Measurements from ENCODE around the gene ZNF705A.
"Not testable (repeated sequence)": the region's sequence is repeated elsewhere in the genome, so short reads cannot be mapped to it uniquely, and the experiment has no call there.

ZNF705A gene

DNA sequence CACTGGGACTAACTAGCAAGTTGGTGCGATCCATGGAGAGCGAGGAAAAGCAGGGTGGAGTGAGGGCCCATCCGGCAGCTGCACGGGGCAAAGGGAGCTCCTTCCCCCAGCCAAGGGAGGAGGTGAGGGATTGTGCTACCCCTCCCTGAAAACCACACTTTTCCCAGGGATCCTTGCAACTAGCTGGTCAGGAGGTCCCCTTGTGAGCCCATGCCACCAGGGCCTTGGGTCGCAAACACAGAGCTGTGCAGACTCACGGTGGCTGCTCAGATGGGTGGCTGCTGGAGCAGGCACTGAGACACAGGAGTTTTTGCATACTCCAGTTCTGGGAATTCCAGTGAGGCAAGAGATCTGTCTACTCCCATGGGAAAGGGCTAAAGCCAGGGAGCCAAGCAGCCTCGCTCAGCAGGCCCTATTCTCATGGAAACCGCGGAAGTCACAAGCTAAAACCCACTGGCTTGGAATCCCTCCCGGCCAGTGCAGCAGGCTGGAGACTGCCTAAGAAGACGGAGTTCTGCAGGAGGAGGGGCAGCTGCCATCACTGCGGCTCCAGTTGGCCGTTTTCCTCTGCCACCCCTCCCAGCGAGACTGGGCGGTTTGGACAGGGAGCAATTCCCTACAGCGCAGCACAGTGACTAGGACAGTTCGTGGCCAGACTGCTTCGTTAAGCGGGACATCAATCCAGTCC, 10.9 kb upstream of the ZNF705A start:
- peak overlapping the region; percentile 55 for H3K4me3 ChIP-seq (ENCODE audit: low read length)

DNA sequence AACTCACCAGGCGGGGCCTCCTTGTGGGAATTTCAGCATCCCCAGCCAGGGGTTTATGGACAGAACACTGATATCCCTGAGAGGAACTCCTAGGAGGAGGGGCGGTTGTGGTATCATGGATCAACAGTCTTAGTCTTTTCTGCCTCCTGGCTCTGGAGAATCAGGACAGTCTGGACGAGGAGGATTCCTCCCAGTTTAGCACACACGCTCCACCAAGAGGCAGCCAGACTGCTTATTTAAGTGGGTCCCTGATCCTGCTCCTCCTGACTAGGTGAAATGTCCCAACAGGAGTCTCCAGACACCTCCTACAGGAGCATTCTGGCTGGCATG, 10.4 kb upstream of the ZNF705A start:
- H3K4me1 ChIP-seq (ENCODE audit: control insufficient read depth, insufficient read depth, low read length): peaks cover 15% of the 10 kb centered on the region
- peaks cover 2% of the 10 kb centered on the region for H3K27me3 ChIP-seq (replicated peaks; ENCODE audit: control insufficient read depth, insufficient read depth, low read length)
- DNase-seq (ENCODE audit: low read depth): no peak
- no peaks in the 10 kb centered on the region for H3K9me3 ChIP-seq (ENCODE audit: control insufficient read depth, low read length)
- no peaks in the 10 kb centered on the region for H3K36me3 ChIP-seq (ENCODE audit: control insufficient read depth, insufficient read depth, low read length, severe bottlenecking)
- H3K4me3 ChIP-seq (ENCODE audit: low read length): peak overlapping the region; percentile 55
- H3K9ac ChIP-seq (ENCODE audit: low read length): peak overlapping the region; percentile 6

More for the DNA sequence above, 10.9 kb upstream of the ZNF705A start:
- Histone ChIP-seq H3K9ac (ENCODE audit: low read length) (peak overlapping the region; percentile 18), H3K36me3 (ENCODE audit: control insufficient read depth, insufficient read depth, low read length, severe bottlenecking) (no peaks in the 10 kb centered on the region), H3K9me3 (ENCODE audit: control insufficient read depth, low read length) (no peaks in the 10 kb centered on the region), H3K27me3 (replicated peaks; ENCODE audit: control insufficient read depth, insufficient read depth, low read length) (no peaks in the 10 kb centered on the region), H3K4me1 (ENCODE audit: control insufficient read depth, insufficient read depth, low read length) (peaks cover 15% of the 10 kb centered on the region)
- DNase-seq (ENCODE audit: low read depth): peak; percentile 21

DNA sequence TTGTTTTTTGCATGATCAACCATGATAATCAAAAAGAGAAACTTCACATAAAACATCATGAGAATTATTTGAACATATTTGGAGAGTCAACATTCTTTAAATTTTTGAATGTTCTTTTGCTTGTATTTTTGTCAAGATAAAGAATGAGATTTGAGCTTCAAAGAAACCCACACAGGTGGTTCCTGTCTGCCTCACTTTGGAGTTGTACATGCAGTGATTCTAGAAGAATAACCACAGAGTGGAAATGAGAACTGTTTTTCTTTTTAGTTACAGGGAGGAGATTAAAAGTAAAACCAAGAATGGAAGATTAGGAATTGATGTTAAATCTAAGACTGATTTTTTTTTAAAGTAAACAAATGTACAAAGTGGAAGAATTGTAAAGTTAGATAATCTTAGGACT, 2.3 kb upstream of the ZNF705A start:
- Histone ChIP-seq H3K9ac (ENCODE audit: low read length) (no peak overlapping the region), H3K4me1 (ENCODE audit: control insufficient read depth, insufficient read depth, low read length) (peaks cover 5% of the 10 kb centered on the region), H3K9me3 (ENCODE audit: control insufficient read depth, low read length) (no peaks in the 10 kb centered on the region), H3K27me3 (replicated peaks; ENCODE audit: control insufficient read depth, insufficient read depth, low read length) (peaks cover 2% of the 10 kb centered on the region), H3K4me3 (ENCODE audit: low read length) (no peak overlapping the region), H3K36me3 (ENCODE audit: control insufficient read depth, insufficient read depth, low read length, severe bottlenecking) (no peaks in the 10 kb centered on the region)
- no peak for DNase-seq (ENCODE audit: low read depth)

DNA sequence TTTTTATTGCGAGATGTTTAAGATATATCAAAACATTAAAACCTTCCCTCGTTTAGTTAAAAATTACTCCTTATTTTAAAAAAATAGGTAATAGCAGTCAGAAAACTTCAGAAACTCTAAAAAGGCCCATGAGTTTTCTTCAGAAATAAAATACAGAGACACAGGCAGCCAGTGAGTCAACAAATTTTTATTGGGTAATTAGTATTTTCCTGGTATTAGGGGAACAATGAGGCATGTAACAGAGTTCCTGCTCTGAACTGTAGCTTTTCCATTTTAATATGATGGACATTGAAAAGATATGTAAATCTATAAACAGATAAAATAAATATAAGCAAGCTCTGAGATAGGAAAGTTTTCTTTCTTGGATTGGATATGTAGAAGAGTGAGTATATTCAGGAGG, 399 bp upstream of the ZNF705A start:
- no peaks in the 10 kb centered on the region for H3K36me3 ChIP-seq (ENCODE audit: control insufficient read depth, insufficient read depth, low read length, severe bottlenecking)
- no peak overlapping the region for H3K9ac ChIP-seq (ENCODE audit: low read length)
- no peaks in the 10 kb centered on the region for H3K27me3 ChIP-seq (replicated peaks; ENCODE audit: control insufficient read depth, insufficient read depth, low read length)
- peaks cover 5% of the 10 kb centered on the region for H3K4me1 ChIP-seq (ENCODE audit: control insufficient read depth, insufficient read depth, low read length)
- H3K9me3 ChIP-seq (ENCODE audit: control insufficient read depth, low read length): no peaks in the 10 kb centered on the region
- no peak overlapping the region for H3K4me3 ChIP-seq (ENCODE audit: low read length)
- no peak for DNase-seq (ENCODE audit: low read depth)

DNA sequence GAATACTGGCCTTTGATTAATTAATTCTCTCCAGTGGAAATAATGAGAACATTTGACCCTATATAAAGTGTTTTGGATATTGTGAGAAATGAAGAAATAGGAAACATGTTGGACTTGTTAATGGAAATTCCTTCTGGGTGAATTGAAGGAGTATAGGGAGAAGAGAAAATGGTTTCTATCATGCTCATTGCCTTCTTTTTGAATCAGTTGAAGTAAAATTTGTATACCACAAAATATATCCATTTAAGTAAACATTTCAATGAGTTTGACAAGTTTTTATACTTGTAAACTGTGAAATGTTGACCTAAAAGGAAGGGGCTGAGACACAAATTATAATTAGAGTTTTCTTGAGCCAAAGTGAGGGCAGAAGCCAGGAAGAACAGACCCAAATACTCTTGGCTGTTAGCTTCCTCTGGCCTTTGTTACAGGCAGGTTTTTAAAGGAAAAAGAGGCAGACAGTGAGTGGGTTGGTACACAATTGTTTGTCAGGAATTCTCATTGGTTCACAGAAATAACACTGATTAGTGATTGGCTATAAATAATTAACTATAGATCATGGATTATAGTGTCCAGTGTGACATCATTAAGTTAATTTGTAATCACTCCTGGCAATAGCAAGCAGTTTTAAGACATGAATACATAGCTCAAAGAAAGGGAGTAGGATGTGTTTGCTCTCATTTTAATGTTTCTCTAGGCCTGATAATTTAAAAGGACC, 826 bp downstream of the ZNF705A start:
- H3K36me3 ChIP-seq (ENCODE audit: control insufficient read depth, insufficient read depth, low read length, severe bottlenecking): no peaks in the 10 kb centered on the region
- H3K9me3 ChIP-seq (ENCODE audit: control insufficient read depth, low read length): no peaks in the 10 kb centered on the region
- H3K9ac ChIP-seq (ENCODE audit: low read length): no peak overlapping the region
- H3K27me3 ChIP-seq (replicated peaks; ENCODE audit: control insufficient read depth, insufficient read depth, low read length): no peaks in the 10 kb centered on the region
- H3K4me3 ChIP-seq (ENCODE audit: low read length): no peak overlapping the region
- peaks cover 5% of the 10 kb centered on the region for H3K4me1 ChIP-seq (ENCODE audit: control insufficient read depth, insufficient read depth, low read length)
- peak; percentile 12 for DNase-seq (ENCODE audit: low read depth)

DNA sequence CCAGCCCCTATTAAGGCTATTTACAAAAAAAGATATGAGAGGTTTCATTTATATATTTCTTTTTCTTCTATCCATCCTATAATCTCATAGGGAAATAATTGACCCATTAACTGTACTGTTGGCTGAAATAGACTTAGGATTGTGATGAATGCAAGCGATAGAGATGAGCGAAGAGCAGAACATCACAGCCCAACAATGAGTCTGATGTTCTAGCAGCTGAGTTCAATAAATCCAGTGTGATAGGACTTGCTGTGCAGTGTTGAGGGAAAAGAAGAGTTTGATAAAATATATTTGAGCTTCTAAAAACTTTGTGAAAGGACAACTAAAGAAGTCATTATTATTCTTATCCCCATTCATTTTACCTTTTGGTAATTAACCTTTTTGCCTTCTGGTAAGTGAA, 16.1 kb downstream of the ZNF705A start:
- not testable (repeated sequence) for H3K4me1 ChIP-seq (ENCODE audit: control insufficient read depth, insufficient read depth, low read length); DNase-seq (ENCODE audit: low read depth); H3K27me3 ChIP-seq (replicated peaks; ENCODE audit: control insufficient read depth, insufficient read depth, low read length); H3K9me3 ChIP-seq (ENCODE audit: control insufficient read depth, low read length); H3K36me3 ChIP-seq (ENCODE audit: control insufficient read depth, insufficient read depth, low read length, severe bottlenecking); H3K4me3 ChIP-seq (ENCODE audit: low read length); H3K9ac ChIP-seq (ENCODE audit: low read length)

DNA sequence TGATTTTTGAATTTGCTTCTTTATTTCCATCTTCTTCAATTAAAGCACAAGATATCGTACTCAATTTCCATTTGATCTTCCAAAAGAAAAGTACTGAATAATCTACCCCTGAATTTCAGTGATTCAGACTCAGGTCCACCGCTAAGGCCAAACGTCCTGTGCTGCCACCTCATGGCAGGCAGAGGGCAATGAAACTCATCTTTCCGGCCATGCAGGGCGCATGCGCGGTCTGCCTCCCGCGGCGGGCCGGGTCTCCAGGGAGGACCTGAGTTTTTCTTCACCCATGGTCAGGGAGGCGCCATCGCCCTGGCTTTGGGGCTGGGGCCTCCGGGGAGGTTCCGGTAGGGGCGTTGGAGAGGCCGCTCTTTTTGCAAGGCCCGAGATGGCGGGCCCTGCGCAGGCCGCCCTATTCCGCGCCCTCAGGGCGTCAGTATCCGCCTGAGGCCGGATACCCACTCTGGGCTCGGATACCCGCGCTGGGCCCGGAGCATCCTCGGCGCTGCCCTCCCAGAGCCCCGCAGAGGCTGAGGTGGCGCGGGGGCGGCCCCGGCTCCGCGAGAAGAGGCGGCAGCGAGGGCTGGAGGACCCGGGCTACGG, 23.3 kb downstream of the ZNF705A start:
- peak; percentile 74 for DNase-seq (ENCODE audit: low read depth)
- Histone ChIP-seq H3K9ac (ENCODE audit: low read length) (peak overlapping the region; percentile 75), H3K4me3 (ENCODE audit: low read length) (peak overlapping the region; percentile 76)
- not testable (repeated sequence) for H3K27me3 ChIP-seq (replicated peaks; ENCODE audit: control insufficient read depth, insufficient read depth, low read length); H3K4me1 ChIP-seq (ENCODE audit: control insufficient read depth, insufficient read depth, low read length); H3K36me3 ChIP-seq (ENCODE audit: control insufficient read depth, insufficient read depth, low read length, severe bottlenecking); H3K9me3 ChIP-seq (ENCODE audit: control insufficient read depth, low read length)

DNA sequence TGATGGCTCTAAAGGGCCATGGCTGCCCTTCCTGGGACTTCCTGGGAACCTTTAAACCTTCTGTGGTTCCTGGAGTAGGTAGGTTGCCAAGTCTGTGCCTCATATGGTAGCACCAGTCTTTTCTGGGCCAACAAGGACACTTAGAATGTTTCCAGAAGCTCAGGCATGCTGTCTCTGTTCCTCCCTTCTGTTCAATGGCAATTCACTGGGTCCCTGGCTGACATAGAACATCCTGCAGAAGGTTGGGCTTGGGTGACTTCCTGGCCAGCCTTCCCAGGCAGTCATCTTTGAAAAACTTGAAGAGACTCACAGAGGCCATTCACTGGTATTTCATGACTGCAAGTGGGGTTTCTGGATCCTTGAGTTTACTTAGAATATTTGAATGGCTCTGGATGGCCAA, 24.5 kb downstream of the ZNF705A start:
- not testable (repeated sequence) for H3K9me3 ChIP-seq (ENCODE audit: control insufficient read depth, low read length); H3K4me3 ChIP-seq (ENCODE audit: low read length); H3K4me1 ChIP-seq (ENCODE audit: control insufficient read depth, insufficient read depth, low read length); H3K9ac ChIP-seq (ENCODE audit: low read length); H3K27me3 ChIP-seq (replicated peaks; ENCODE audit: control insufficient read depth, insufficient read depth, low read length); H3K36me3 ChIP-seq (ENCODE audit: control insufficient read depth, insufficient read depth, low read length, severe bottlenecking); DNase-seq (ENCODE audit: low read depth)

DNA sequence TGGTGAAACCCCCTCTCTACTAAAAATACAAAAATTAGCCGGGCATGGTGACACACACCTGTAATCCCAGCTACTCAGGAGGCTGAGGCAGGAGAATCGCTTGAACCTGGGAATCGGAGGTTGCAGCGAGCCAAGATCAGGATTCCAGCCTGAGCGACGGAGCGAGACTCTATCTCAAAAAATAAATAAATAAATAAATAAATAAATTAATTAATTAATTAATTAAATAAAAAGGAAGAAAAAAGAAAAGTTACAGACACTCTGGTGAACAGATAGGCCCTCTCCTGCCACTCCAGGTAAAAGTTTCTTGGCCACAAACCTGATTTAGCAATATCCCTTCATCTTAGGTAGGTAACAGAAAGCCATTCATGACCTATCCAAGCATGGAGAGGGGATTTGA, 26.1 kb downstream of the ZNF705A start:
- not testable (repeated sequence) for H3K4me3 ChIP-seq (ENCODE audit: low read length); H3K9me3 ChIP-seq (ENCODE audit: control insufficient read depth, low read length); H3K9ac ChIP-seq (ENCODE audit: low read length); H3K27me3 ChIP-seq (replicated peaks; ENCODE audit: control insufficient read depth, insufficient read depth, low read length); DNase-seq (ENCODE audit: low read depth); H3K4me1 ChIP-seq (ENCODE audit: control insufficient read depth, insufficient read depth, low read length); H3K36me3 ChIP-seq (ENCODE audit: control insufficient read depth, insufficient read depth, low read length, severe bottlenecking)

DNA sequence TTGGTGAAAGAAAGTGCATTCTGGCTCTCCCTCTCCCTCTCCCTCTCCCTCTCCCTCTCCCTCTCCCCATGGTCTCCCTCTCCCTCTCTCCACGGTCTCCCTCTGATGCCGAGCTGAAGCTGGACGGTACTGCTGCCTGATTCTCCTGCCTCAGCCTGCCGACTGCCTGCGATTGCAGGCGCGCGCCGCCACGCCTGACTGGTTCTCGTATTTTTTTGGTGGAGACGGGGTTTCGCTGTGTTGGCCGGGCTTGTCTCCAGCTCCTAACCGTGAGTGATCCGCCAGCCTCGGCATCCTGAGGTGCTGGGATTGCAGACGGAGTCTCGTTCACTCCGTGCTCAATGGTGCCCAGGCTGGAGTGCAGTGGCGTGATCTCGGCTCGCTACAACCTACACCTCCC, 26.5 kb downstream of the ZNF705A start:
- not testable (repeated sequence) for H3K36me3 ChIP-seq (ENCODE audit: control insufficient read depth, insufficient read depth, low read length, severe bottlenecking); H3K9ac ChIP-seq (ENCODE audit: low read length); H3K4me1 ChIP-seq (ENCODE audit: control insufficient read depth, insufficient read depth, low read length); H3K9me3 ChIP-seq (ENCODE audit: control insufficient read depth, low read length); H3K27me3 ChIP-seq (replicated peaks; ENCODE audit: control insufficient read depth, insufficient read depth, low read length); H3K4me3 ChIP-seq (ENCODE audit: low read length); DNase-seq (ENCODE audit: low read depth)

DNA sequence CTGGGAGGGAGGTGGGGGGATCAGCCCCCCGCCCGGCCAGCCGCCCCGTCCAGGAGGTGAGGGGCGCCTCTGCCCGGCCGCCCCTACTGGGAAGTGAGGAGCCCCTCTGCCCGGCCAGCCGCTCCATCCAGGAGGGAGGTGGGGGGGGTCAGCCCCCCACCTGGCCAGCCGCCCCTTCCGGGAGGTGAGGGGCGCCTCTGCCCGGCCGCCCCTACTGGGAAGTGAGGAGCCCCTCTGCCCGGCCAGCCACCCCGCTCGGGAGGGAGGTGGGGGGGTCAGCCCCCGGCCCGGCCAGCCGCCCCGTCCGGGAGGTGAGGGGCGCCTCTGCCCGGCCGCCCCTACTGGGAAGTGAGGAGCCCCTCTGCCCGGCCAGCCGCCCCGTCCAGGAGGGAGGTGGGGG, 27.4 kb downstream of the ZNF705A start:
- not testable (repeated sequence) for H3K36me3 ChIP-seq (ENCODE audit: control insufficient read depth, insufficient read depth, low read length, severe bottlenecking); H3K27me3 ChIP-seq (replicated peaks; ENCODE audit: control insufficient read depth, insufficient read depth, low read length); H3K4me1 ChIP-seq (ENCODE audit: control insufficient read depth, insufficient read depth, low read length); H3K9me3 ChIP-seq (ENCODE audit: control insufficient read depth, low read length); H3K4me3 ChIP-seq (ENCODE audit: low read length); H3K9ac ChIP-seq (ENCODE audit: low read length); DNase-seq (ENCODE audit: low read depth)

All from adipocyte (in vitro differentiated cells).